ENCODE data around the gene UNC5B. TPM values are rescaled to one million over a fixed set of nuclear protein-coding genes. Genes with fewer than 3 reads are reported as not detected.

The UNC5B gene
- total RNA-seq: 10 to 100 TPM in 1 of 2 donors, 1 to 10 TPM in 1; 7.9 to 13.0 TPM
- 1 to 10 TPM; 2.9 to 9.1 TPM for polyA plus RNA-seq
- long read RNA-seq, donor 1, partial matches to known transcripts: 11 of 20 reads
- long read RNA-seq, donor 1, other reads (novel, unspliced or antisense): 9 of 20 reads
- long read RNA-seq, donor 2, full-length matches to known transcripts: 1 of 11 reads
- long read RNA-seq, donor 2, partial matches to known transcripts: 9 of 11 reads
- long read RNA-seq, donor 2, other reads (novel, unspliced or antisense): 1 of 11 reads

DNA sequence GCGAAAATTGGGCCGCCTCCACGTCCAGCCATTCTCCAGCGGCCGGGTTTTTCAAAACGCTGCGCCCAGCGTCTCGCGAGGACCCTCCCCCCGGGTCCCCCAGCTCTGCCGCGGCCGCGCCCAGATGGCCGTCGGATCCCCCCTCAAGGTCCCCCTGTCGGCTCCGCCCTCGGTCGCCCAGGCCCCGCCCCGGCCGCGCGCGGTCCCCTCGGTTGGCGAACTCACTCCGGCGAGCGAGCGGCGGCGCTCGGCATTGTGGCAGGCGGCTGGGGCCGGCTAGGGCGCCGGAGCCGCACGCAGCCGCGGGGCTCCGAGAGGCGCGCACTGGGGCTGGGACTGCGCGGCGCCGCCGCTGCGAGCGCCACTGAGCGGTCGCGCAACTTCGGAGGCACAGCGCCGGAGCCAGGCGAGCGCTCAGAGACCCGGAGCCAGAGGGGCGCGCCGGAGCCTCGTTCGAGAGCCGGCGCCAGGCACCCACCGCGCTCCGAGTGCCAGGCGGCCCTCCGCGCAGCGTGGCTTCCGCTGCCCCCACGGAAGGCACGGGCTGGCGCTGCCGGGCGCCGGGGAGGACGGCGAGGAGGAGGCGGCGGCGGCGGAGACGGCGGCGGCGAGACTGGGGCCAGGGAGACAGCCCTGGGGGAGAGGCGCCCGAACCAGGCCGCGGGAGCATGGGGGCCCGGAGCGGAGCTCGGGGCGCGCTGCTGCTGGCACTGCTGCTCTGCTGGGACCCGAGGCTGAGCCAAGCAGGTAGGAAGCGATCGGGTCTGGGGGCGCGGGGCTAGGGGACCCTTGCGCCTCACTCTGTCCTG is at the start of gene UNC5B:
TSS of gene UNC5B (plus strand) at position 253 of the 809 bp plus-strand sequence. CDS start at position 669, 416 bp downstream.
- Histone ChIP-seq H3K27ac (ENCODE audit: low read depth in 1 of 2, low read length in 2 of 2) (peak within 1 kb of the TSS in 1 of 2 donors; percentile 65), H3K27me3 (ENCODE audit: control insufficient read depth in 1 of 2, insufficient read depth in 2 of 2, low read length in 1 of 2) (no peaks in the 10 kb centered on the region), H3K36me3 (ENCODE audit: control insufficient read depth in 1 of 2, insufficient read depth in 2 of 2, low read length in 1 of 2) (no peaks in the 10 kb centered on the region), H3K4me1 (ENCODE audit: control insufficient read depth in 1 of 2, insufficient read depth in 2 of 2, low read length in 2 of 2) (peaks cover 0 to 3% of the 10 kb centered on the region in 2 donors), H3K4me3 (ENCODE audit: low read length in 2 of 2) (peak within 1 kb of the TSS; percentile 54 to 71), H3K9me3 (ENCODE audit: control insufficient read depth, low read length) (no peaks in the 10 kb centered on the region)
- ATAC-seq (ENCODE audit: low FRiP score): peak; percentile 93
- intact Hi-C loops (cut with DNase I): loop anchor here (2.0 to 5.0 kb wide), 3 partner anchors 22 to 55 kb away; no protein-coding TSS in a partner anchor
- 0% methylated on average over 76 to 109 of the region's 109 CpGs for WGBS, 2 donors
- DNase-seq: peak; percentile 94 to 96

DNA sequence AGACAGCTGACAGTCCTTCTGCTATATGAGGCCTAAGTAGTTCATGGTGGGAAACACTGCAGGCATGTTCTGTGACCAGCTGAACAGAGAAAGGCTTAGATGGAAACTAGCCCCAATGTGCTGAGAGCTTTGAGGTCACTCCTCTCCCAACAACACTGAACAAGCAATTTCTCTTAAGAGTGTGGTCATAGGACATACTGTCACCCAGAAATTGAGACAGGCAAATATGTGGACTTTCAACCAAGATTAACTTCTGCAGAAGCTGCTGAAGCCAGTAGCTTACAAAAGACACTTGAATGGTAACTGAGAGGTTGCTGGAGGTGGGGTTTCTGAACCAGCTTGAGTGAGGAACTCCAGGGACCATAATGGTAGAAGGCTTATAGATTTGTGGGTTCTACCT is 38.9 kb upstream of the UNC5B start:
- Histone ChIP-seq H3K9me3 (ENCODE audit: control insufficient read depth, low read length) (no peaks in the 10 kb centered on the region), H3K27me3 (ENCODE audit: control insufficient read depth in 1 of 2, insufficient read depth in 2 of 2, low read length in 1 of 2) (no peaks in the 10 kb centered on the region), H3K36me3 (ENCODE audit: control insufficient read depth in 1 of 2, insufficient read depth in 2 of 2, low read length in 1 of 2) (no peaks in the 10 kb centered on the region), H3K27ac (ENCODE audit: low read depth in 1 of 2, low read length in 2 of 2) (no peak overlapping the region), H3K4me1 (ENCODE audit: control insufficient read depth in 1 of 2, insufficient read depth in 2 of 2, low read length in 2 of 2) (no peaks in the 10 kb centered on the region), H3K4me3 (ENCODE audit: low read length in 2 of 2) (no peak overlapping the region)
- DNase-seq (no peak), ATAC-seq (ENCODE audit: low FRiP score) (no peak)
- intact Hi-C loops (cut with DNase I): no loop called here

DNA sequence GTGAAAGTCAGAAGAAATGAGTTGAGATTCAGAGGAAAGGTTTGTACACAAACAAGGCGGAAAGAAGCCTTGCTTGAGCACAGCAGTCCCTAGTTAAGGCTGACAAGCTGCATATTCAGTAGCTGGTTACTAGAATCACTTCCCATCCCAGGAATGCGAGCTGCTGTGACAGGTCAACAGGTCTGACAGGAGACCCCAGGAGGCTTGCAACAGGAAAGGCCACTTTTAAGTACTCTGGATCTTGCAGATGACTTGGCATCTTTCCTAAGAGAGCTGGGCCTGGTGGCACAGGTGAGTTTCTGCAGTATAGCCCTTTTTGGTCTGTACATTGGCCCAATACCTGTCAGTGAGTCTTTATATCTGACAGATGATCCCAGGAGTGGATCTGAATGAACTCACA is 35.7 kb upstream of the UNC5B start:
- H3K27ac ChIP-seq (ENCODE audit: low read depth in 1 of 2, low read length in 2 of 2): no peak overlapping the region
- H3K4me1 ChIP-seq (ENCODE audit: control insufficient read depth in 1 of 2, insufficient read depth in 2 of 2, low read length in 2 of 2): no peaks in the 10 kb centered on the region
- intact Hi-C loops (cut with DNase I): no loop called here
- no peak for DNase-seq
- no peaks in the 10 kb centered on the region for H3K36me3 ChIP-seq (ENCODE audit: control insufficient read depth in 1 of 2, insufficient read depth in 2 of 2, low read length in 1 of 2)
- H3K9me3 ChIP-seq (ENCODE audit: control insufficient read depth, low read length): no peaks in the 10 kb centered on the region
- H3K27me3 ChIP-seq (ENCODE audit: control insufficient read depth in 1 of 2, insufficient read depth in 2 of 2, low read length in 1 of 2): no peaks in the 10 kb centered on the region
- H3K4me3 ChIP-seq (ENCODE audit: low read length in 2 of 2): no peak overlapping the region
- no peak for ATAC-seq (ENCODE audit: low FRiP score)
- 96 to 98% methylated on average over 2 of the region's 2 CpGs for WGBS, 2 donors

DNA sequence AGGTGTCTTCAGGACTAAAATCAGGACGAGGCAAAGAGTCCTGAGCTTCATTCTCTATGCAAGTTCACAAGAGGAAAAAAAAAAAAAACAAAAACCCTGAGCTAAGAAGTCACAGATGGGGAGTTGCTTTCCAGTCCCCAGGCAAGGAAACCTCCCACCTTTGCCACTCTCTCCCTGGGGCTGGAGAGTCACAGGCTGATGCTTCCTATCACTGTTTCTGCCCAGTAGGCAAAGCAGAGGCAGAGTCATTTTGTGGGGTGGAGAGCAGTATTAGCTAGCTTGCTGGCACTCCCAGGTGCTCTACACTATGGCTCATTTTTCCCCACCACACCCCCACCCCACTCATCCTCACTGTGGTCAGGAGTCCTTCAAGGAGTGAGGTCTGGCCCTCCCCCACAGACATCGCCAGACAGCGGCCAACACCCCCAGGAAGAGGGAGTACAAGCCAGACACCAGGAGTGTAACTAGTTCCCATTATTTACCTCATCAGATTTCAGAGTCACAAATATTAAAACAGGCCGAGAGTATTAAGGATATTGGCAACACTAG is 34.6 kb upstream of the UNC5B start:
- WGBS, 2 donors: 89% methylated on average over 4 of the region's 4 CpGs

DNA sequence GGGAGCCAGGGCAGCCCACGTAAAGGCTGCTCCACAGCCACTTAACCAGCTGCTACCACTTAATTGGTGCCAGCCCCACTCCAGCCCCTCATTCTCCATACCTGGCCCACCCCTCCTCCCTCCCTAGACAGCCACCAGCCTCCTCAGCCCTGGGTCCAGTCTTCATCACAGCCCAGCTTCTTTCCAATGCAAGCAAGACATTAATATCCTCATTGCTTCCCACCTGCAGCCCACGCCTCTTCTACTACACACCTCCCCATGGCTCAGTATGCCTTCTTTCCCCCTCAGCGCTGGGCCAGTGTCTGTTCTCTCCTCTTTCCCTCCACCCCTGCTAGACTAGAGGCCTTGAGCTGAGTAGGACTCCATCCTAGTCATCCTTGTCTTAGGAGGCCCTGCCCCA is 33.5 kb upstream of the UNC5B start:
- no peak overlapping the region for H3K4me3 ChIP-seq (ENCODE audit: low read length in 2 of 2)
- H3K27me3 ChIP-seq (ENCODE audit: control insufficient read depth in 1 of 2, insufficient read depth in 2 of 2, low read length in 1 of 2): no peaks in the 10 kb centered on the region
- H3K4me1 ChIP-seq (ENCODE audit: control insufficient read depth in 1 of 2, insufficient read depth in 2 of 2, low read length in 2 of 2): no peaks in the 10 kb centered on the region
- WGBS, 2 donors: 93 to 95% methylated on average over 3 of the region's 3 CpGs
- intact Hi-C loops (cut with DNase I): no loop called here
- ATAC-seq (ENCODE audit: low FRiP score): no peak
- no peak for DNase-seq
- H3K36me3 ChIP-seq (ENCODE audit: control insufficient read depth in 1 of 2, insufficient read depth in 2 of 2, low read length in 1 of 2): no peaks in the 10 kb centered on the region
- no peaks in the 10 kb centered on the region for H3K9me3 ChIP-seq (ENCODE audit: control insufficient read depth, low read length)
- H3K27ac ChIP-seq (ENCODE audit: low read depth in 1 of 2, low read length in 2 of 2): no peak overlapping the region

More for the DNA sequence above, 34.6 kb upstream of the UNC5B start:
- H3K27me3 ChIP-seq (ENCODE audit: control insufficient read depth in 1 of 2, insufficient read depth in 2 of 2, low read length in 1 of 2): no peaks in the 10 kb centered on the region
- H3K9me3 ChIP-seq (ENCODE audit: control insufficient read depth, low read length): no peaks in the 10 kb centered on the region
- no peaks in the 10 kb centered on the region for H3K36me3 ChIP-seq (ENCODE audit: control insufficient read depth in 1 of 2, insufficient read depth in 2 of 2, low read length in 1 of 2)
- no peak for ATAC-seq (ENCODE audit: low FRiP score)
- H3K4me1 ChIP-seq (ENCODE audit: control insufficient read depth in 1 of 2, insufficient read depth in 2 of 2, low read length in 2 of 2): no peaks in the 10 kb centered on the region
- no peak for DNase-seq
- no peak overlapping the region for H3K27ac ChIP-seq (ENCODE audit: low read depth in 1 of 2, low read length in 2 of 2)
- no peak overlapping the region for H3K4me3 ChIP-seq (ENCODE audit: low read length in 2 of 2)
- intact Hi-C loops (cut with DNase I): no loop called here

DNA sequence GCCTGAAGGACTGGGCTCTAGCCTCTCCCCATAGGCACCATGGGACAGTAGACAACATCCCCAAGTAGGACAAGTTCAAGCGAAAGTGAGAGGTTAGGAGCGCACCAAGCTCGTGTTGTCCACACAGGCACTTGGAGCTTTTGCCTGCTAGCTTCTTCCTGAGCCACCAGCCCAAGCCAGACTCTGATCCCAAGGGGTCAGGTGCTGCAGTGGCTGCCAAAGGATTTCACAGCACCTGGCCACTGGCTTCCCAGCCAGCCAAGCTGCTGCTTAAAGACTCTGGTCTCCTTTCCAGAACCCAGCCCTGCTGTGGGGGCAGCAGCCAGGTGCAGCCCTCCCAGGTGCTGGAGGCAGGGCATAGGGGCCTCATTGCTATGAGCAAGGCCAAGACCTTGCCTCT is 33.0 kb upstream of the UNC5B start:
- H3K9me3 ChIP-seq (ENCODE audit: control insufficient read depth, low read length): no peaks in the 10 kb centered on the region
- H3K27me3 ChIP-seq (ENCODE audit: control insufficient read depth in 1 of 2, insufficient read depth in 2 of 2, low read length in 1 of 2): no peaks in the 10 kb centered on the region
- ATAC-seq (ENCODE audit: low FRiP score) (no peak), DNase-seq (no peak)
- intact Hi-C loops (cut with DNase I): no loop called here
- H3K4me1 ChIP-seq (ENCODE audit: control insufficient read depth in 1 of 2, insufficient read depth in 2 of 2, low read length in 2 of 2): no peaks in the 10 kb centered on the region
- no peak overlapping the region for H3K4me3 ChIP-seq (ENCODE audit: low read length in 2 of 2)
- 96 to 100% methylated on average over 3 of the region's 3 CpGs for WGBS, 2 donors
- H3K36me3 ChIP-seq (ENCODE audit: control insufficient read depth in 1 of 2, insufficient read depth in 2 of 2, low read length in 1 of 2): no peaks in the 10 kb centered on the region
- no peak overlapping the region for H3K27ac ChIP-seq (ENCODE audit: low read depth in 1 of 2, low read length in 2 of 2)

DNA sequence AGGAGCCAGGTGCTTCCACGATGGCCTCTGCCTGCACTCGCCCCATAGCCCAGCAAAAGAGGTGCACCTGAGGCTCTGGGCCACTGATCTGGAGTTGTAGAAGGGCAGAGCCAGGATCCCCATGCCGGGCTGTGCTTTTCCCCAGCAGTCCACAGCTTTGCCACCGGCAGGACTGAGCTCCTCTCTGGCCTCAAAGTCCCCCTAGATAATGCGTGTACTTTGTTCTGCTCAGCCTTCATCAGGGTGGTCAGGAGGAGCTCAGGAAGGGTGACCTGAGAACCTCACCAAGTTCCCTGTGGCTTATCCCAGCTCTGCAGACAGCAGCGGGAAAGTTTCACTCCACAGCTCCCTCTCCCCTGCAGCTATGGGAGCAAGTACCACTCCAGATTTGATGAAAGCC is 27.9 kb upstream of the UNC5B start:
- 89 to 91% methylated on average over 6 of the region's 6 CpGs for WGBS, 2 donors
- intact Hi-C loops (cut with DNase I): no loop called here

DNA sequence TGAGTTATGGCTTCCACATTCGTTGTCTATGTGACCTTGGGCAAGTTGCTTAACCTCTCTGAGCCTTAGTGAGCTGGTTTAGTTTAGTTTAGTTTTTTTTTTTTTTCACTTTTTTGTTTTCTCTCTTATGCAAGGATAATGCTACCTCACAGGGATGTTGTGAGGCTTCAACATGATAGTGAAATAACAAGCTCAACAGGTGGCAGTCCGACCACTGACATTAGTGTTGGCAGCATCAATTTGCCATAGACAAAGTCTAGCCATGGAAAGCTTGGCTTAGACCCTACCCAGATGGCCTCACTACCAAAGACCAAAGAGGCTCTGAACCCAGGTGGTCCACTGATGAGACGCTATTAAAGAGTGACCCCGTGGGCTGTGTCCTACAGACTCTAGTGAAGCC is 27.2 kb upstream of the UNC5B start:
- no peaks in the 10 kb centered on the region for H3K36me3 ChIP-seq (ENCODE audit: control insufficient read depth in 1 of 2, insufficient read depth in 2 of 2, low read length in 1 of 2)
- DNase-seq: no peak
- H3K27ac ChIP-seq (ENCODE audit: low read depth in 1 of 2, low read length in 2 of 2): no peak overlapping the region
- H3K4me3 ChIP-seq (ENCODE audit: low read length in 2 of 2): no peak overlapping the region
- intact Hi-C loops (cut with DNase I): no loop called here
- no peak for ATAC-seq (ENCODE audit: low FRiP score)
- no peaks in the 10 kb centered on the region for H3K4me1 ChIP-seq (ENCODE audit: control insufficient read depth in 1 of 2, insufficient read depth in 2 of 2, low read length in 2 of 2)
- H3K9me3 ChIP-seq (ENCODE audit: control insufficient read depth, low read length): no peaks in the 10 kb centered on the region
- 90 to 92% methylated on average over 4 of the region's 4 CpGs for WGBS, 2 donors
- no peaks in the 10 kb centered on the region for H3K27me3 ChIP-seq (ENCODE audit: control insufficient read depth in 1 of 2, insufficient read depth in 2 of 2, low read length in 1 of 2)

More for the DNA sequence above, 27.9 kb upstream of the UNC5B start:
- Histone ChIP-seq H3K4me3 (ENCODE audit: low read length in 2 of 2) (no peak overlapping the region), H3K9me3 (ENCODE audit: control insufficient read depth, low read length) (no peaks in the 10 kb centered on the region), H3K36me3 (ENCODE audit: control insufficient read depth in 1 of 2, insufficient read depth in 2 of 2, low read length in 1 of 2) (no peaks in the 10 kb centered on the region), H3K27ac (ENCODE audit: low read depth in 1 of 2, low read length in 2 of 2) (no peak overlapping the region), H3K4me1 (ENCODE audit: control insufficient read depth in 1 of 2, insufficient read depth in 2 of 2, low read length in 2 of 2) (no peaks in the 10 kb centered on the region), H3K27me3 (ENCODE audit: control insufficient read depth in 1 of 2, insufficient read depth in 2 of 2, low read length in 1 of 2) (no peaks in the 10 kb centered on the region)
- DNase-seq (no peak), ATAC-seq (ENCODE audit: low FRiP score) (no peak)
